GM19239 (cell line): ENCODE results near the gene IPO7.

Experiments used
- DNase-seq: peaks from one replicate; pipeline ENCODE4 v3.0.0; 2011; ENCODE audit warnings: low spot score; ENCODE audit not compliant: insufficient read length
- FAIRE-seq: peaks from 2 replicates; lab custom pipeline; 2011; peaks lifted over from hg19 to GRCh38; lab: Jason Lieb, UNC

IPO7 gene

DNA sequence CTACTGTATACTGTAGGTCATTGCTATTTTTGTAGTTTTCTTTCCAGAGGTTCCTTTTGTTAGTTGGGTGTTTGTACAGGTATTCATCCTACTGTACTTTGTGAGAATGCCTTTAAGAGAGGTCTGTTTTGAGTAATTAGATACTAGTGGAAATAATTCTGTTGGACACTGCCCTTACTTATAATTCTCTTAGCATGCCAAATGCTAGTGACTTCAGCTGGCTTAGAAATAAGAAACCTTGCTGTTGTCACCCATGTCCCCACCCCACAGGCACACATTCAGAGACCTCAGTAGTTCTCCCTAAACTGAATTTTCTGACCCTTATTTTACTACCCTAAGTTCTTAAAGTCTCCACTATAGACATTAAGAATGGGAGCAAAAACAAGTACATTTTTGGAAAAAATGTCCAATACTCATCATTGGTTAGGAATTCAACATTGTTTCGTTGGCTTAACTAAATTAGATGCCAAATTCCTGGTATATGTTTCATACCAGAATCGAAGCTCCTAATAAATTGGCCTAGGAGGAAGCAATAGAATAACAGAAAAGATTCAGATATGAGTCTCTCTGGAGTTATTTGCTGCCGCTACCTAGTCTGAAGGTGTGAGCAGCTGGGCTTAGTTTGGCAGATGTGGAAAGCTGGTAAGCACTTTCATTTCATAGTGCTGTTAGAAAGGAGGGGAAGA, 104.8 kb downstream of the IPO7 start:
- DNase-seq (no peak), FAIRE-seq (no peak)

DNA sequence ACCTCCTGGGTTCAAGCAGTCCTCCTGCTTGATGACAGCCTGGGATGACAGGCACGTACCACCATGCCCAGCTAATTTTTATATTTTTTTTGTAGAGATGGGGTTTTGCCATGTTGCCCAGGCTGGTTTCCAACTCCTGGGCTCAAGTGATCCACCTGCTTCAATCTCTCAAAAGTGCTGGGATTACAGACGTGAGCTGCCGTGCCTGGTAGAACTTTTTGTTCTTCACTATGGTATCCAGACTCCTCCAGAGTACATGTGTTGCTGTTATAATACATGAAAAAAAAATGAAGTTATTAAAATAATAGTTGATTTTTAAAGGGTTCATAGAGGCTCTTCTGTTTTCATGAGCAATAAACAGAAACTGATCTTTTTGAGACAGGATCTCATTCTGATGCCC, 105.9 kb downstream of the IPO7 start:
- DNase-seq (no peak), FAIRE-seq (no peak)

DNA sequence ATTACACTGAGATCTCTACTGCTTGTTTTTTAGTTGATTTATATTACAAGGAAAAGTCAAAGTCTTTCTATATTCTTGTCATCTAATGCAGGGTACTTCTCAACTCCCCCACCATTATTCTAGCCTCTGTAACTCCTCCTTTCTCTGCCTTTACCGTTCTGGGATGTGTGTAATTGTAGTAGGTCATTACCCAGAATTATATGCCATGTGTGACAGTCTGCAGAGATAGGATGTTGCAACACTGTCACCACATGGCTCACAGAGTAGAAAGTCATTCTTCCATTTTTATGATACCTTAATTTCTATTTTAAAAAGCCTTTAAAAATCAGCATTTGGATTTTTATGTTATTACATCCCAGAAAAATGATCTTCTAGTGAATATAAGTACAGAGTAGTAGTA, 109.0 kb downstream of the IPO7 start:
- DNase-seq (no peak), FAIRE-seq (no peak)

DNA sequence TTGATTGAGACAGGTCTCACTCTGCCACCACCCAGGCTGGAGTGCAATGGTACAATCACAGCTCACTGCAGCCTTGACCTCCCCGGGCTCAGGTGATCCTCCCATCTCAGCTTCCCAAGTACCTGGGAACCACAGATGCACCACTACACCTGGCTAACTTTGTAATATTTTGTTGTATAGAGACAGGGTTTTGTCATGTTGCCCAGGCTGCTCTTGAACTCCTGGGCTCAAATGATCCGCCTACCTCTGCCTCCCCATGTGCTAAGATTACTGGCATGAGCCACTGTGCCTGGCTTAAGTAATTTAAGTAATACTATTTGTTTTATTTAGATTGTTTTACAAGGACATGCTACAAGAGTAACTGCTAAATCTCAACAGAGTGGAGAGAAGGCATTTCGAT, 109.9 kb downstream of the IPO7 start:
- DNase-seq (no peak), FAIRE-seq (no peak)

DNA sequence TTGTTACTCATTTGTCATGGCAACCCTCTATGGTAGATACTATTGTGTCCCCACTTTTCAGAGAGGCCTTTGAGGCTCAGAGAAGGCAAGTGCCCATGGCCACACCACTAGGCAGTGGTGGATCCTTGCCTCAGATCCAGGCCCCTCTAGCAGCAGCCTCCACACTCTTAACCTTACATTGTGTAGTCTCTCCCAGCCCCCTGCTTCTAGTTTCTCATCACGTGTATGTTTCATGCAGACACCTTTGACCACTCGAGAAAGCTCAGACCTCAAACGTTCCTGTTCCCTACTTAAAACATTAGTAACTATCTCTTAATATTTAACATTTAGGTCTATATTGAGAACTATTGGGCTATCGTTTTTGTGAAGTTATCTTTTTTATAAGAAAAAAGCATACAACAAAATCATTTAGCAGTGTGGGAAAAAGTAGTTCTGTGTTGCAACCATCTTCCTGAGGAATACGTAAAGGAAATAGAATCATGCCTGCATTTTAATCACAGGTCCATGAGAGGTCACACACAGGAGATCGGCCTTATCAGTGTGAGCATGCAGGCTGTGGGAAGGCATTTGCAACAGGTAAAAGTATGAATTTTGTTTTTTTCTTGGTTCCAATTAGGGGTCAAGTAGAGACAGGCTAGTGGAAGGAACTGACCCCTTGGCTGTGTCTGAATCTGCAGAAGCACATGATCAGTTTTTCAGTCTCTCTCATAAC, 111.5 kb downstream of the IPO7 start:
- FAIRE-seq (no peak), DNase-seq (no peak)
